H1 (cell line): Measurements from ENCODE around the gene CRYBB2. TPM values are rescaled to one million over a fixed set of nuclear protein-coding genes. Genes with fewer than 3 reads are reported as not detected.

Source experiments
- CTBP2 ChIP-seq: IDR thresholded peaks from 2 replicates; pipeline ENCODE4 v1.7.0; 2011; ENCODE audit warnings: borderline replicate concordance, mild to moderate bottlenecking, moderate library complexity, mixed read lengths, low read length; ENCODE audit not compliant: insufficient read depth, insufficient read length
- SUZ12 ChIP-seq: fragments of 200-600 bp; sonication (generic); IDR thresholded peaks from 2 replicates; pipeline ENCODE4 v1.6.1; 2012; ENCODE audit warnings: mild to moderate bottlenecking, inconsistent platforms, low read length, moderate library complexity, mixed read lengths
- polyA plus RNA-seq, 7 experiments: library from polyadenylated mRNA; depleted of rRNA in 3 of 7; stranded (reverse) in 5 of 7; unstranded in 2 of 7; fragments of >200 nt in 5 of 7; fragments of 200-250 nt in 2 of 7; gene quantifications; 1 replicate in 5 of 7; 2 replicates in 1 of 7; 4 replicates in 1 of 7; pipeline versions ENCODE4 v1.2.1 to v1.2.3, GENCODE V29; 2011 to 2013; ENCODE audit warnings: missing spikeins in 2 of 7, mixed read lengths in 2 of 7
- total RNA-seq: library from RNA; stranded (reverse); fragmentation: NEBNext Ultra II Directional; extraction: Animal tissue kit (Norgen Biotek cat#: 25700); gene quantifications from 2 replicates; pipeline ENCODE4 v1.2.1, GENCODE V29; 2021
- TF ChIP-seq, protein P1 (sequence below): fragments of 300-600 bp; sonication (generic); IDR thresholded peaks from 2 replicates; pipeline ENCODE4 v1.7.1; 2012; ENCODE audit warnings: low read length, moderate library complexity, mild to moderate bottlenecking, inconsistent platforms; ENCODE audit not compliant: insufficient replicate concordance

CRYBB2 gene
- total and polyA plus RNA-seq, 2 of the 8 experiments (the other 6 are each of a cell fraction or from before 2014, with no cell fraction given): 0.12 TPM; not detected in 1

DNA sequence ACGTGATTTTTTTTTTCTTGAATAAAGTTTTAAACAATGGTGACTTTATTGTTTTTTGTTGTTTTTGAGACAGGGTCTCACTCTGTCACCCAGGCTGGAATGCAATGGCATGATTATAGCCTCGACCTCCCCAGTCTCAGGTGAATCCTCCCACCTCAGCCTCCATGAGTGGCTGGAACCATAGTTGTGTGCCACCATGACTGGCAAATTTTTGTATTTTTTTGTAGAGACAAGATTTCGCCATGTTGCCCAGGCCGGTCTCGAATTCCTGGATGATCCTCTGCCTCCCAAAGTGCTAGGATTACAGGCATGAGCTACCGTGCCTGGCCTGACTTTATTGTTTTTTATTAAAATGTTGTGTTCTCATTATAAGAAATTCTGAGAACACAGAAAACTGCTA lies 32.0 kb upstream of the CRYBB2 start (continued):
- TF ChIP-seq, protein P1, sequence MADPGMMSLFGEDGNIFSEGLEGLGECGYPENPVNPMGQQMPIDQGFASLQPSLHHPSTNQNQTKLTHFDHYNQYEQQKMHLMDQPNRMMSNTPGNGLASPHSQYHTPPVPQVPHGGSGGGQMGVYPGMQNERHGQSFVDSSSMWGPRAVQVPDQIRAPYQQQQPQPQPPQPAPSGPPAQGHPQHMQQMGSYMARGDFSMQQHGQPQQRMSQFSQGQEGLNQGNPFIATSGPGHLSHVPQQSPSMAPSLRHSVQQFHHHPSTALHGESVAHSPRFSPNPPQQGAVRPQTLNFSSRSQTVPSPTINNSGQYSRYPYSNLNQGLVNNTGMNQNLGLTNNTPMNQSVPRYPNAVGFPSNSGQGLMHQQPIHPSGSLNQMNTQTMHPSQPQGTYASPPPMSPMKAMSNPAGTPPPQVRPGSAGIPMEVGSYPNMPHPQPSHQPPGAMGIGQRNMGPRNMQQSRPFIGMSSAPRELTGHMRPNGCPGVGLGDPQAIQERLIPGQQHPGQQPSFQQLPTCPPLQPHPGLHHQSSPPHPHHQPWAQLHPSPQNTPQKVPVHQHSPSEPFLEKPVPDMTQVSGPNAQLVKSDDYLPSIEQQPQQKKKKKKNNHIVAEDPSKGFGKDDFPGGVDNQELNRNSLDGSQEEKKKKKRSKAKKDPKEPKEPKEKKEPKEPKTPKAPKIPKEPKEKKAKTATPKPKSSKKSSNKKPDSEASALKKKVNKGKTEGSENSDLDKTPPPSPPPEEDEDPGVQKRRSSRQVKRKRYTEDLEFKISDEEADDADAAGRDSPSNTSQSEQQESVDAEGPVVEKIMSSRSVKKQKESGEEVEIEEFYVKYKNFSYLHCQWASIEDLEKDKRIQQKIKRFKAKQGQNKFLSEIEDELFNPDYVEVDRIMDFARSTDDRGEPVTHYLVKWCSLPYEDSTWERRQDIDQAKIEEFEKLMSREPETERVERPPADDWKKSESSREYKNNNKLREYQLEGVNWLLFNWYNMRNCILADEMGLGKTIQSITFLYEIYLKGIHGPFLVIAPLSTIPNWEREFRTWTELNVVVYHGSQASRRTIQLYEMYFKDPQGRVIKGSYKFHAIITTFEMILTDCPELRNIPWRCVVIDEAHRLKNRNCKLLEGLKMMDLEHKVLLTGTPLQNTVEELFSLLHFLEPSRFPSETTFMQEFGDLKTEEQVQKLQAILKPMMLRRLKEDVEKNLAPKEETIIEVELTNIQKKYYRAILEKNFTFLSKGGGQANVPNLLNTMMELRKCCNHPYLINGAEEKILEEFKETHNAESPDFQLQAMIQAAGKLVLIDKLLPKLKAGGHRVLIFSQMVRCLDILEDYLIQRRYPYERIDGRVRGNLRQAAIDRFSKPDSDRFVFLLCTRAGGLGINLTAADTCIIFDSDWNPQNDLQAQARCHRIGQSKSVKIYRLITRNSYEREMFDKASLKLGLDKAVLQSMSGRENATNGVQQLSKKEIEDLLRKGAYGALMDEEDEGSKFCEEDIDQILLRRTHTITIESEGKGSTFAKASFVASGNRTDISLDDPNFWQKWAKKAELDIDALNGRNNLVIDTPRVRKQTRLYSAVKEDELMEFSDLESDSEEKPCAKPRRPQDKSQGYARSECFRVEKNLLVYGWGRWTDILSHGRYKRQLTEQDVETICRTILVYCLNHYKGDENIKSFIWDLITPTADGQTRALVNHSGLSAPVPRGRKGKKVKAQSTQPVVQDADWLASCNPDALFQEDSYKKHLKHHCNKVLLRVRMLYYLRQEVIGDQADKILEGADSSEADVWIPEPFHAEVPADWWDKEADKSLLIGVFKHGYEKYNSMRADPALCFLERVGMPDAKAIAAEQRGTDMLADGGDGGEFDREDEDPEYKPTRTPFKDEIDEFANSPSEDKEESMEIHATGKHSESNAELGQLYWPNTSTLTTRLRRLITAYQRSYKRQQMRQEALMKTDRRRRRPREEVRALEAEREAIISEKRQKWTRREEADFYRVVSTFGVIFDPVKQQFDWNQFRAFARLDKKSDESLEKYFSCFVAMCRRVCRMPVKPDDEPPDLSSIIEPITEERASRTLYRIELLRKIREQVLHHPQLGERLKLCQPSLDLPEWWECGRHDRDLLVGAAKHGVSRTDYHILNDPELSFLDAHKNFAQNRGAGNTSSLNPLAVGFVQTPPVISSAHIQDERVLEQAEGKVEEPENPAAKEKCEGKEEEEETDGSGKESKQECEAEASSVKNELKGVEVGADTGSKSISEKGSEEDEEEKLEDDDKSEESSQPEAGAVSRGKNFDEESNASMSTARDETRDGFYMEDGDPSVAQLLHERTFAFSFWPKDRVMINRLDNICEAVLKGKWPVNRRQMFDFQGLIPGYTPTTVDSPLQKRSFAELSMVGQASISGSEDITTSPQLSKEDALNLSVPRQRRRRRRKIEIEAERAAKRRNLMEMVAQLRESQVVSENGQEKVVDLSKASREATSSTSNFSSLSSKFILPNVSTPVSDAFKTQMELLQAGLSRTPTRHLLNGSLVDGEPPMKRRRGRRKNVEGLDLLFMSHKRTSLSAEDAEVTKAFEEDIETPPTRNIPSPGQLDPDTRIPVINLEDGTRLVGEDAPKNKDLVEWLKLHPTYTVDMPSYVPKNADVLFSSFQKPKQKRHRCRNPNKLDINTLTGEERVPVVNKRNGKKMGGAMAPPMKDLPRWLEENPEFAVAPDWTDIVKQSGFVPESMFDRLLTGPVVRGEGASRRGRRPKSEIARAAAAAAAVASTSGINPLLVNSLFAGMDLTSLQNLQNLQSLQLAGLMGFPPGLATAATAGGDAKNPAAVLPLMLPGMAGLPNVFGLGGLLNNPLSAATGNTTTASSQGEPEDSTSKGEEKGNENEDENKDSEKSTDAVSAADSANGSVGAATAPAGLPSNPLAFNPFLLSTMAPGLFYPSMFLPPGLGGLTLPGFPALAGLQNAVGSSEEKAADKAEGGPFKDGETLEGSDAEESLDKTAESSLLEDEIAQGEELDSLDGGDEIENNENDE: no peak
- TF ChIP-seq CTBP2: no peak
- TF ChIP-seq SUZ12: no peak
